Measurements from ENCODE around the gene ASAP2.

Gene ASAP2

DNA sequence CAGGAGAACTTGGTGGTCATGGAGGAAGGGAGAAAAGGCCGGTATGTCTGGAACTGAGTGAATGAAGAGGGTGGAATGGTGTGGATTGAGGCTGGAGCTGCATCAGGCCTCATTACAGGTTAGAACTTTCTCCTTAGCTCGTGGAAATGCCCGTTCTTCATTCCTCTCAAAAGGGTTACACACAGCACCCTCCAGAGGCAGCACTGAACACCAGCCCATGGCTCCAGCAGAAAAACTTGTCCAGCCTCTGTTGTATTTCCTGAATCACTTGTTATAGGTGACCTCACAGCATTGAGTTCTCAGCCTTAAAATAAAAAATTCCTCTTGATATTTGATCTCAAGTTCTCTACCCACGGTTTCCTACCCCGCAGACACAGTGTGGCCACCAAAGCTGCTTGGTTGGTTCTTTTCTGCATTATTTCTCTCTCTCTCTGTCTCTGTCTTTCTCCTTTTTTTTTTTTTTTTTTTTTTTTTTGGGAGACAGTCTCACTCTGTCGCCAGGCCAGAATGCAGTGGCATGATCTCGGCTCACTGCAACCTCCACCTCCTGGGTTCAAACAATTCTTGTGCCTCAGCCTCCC, 127.1 kb downstream of the ASAP2 start:
- TF ChIP-seq, protein P1, sequence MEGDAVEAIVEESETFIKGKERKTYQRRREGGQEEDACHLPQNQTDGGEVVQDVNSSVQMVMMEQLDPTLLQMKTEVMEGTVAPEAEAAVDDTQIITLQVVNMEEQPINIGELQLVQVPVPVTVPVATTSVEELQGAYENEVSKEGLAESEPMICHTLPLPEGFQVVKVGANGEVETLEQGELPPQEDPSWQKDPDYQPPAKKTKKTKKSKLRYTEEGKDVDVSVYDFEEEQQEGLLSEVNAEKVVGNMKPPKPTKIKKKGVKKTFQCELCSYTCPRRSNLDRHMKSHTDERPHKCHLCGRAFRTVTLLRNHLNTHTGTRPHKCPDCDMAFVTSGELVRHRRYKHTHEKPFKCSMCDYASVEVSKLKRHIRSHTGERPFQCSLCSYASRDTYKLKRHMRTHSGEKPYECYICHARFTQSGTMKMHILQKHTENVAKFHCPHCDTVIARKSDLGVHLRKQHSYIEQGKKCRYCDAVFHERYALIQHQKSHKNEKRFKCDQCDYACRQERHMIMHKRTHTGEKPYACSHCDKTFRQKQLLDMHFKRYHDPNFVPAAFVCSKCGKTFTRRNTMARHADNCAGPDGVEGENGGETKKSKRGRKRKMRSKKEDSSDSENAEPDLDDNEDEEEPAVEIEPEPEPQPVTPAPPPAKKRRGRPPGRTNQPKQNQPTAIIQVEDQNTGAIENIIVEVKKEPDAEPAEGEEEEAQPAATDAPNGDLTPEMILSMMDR (IDR thresholded peaks at IDR 0.05) = peak; percentile 61

DNA sequence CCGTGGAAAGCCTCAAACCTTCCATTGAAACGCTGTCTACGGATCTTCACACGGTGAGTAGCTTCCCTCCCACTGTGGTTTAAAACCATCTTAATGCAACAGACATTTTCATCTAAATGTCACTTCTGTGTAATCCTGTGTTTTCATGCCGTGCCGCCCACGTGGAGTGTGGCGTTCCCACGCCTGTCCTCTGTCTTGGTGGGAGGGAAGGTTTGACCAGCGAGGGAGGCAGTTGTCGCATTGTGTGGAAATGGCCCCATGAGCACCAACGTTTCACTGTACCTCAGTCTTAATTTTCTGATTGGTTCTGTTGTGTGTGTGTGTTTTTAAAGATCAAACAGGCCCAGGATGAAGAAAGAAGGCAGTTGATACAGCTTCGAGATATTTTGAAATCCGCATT, 128.1 kb downstream of the ASAP2 start:
- TF ChIP-seq, protein P1 (IDR thresholded peaks at IDR 0.05) = no peak

DNA sequence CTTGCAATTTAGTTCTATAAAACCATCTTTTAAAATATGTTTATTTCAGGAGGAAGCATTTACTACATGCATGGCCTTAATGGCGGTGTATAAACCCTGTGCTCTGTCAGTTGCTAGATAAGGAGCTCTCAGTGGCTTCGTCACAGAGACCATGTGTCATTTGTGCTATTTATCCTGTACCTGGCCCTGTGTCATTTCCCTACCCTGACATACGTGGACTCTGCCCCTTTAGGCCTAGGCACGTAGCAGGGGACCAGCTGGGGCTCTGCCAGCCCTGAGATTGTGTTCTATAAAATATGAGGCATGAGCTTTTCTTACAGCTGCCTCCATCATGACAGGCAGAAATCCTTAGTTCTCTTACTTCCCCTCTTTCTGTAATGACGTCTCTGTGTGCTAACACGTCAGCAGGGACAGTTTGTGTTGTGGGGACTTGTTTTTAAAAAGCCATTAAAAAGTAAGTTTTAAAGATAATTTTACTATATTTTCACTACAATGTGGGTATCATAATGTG, 128.8 kb downstream of the ASAP2 start:
- TF ChIP-seq, protein P1 (IDR thresholded peaks at IDR 0.05) = no peak

DNA sequence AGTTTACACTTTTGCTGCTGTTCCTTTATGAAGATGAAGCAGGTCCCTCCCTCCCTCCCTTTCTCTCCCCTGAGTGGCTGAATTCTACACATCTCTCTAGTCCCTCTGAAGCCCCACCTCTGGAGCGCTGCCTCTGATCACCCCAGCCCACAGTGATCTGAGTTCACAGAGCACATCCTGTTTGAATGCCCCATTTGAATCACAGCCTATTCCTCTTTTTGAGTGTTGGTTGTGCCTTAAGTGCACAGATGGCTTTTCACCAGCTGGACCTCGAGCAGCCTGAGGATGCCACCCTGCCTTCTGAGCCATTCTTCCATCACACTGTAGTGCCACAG, 129.6 kb downstream of the ASAP2 start:
- TF ChIP-seq, protein P1 (IDR thresholded peaks at IDR 0.05) = no peak

DNA sequence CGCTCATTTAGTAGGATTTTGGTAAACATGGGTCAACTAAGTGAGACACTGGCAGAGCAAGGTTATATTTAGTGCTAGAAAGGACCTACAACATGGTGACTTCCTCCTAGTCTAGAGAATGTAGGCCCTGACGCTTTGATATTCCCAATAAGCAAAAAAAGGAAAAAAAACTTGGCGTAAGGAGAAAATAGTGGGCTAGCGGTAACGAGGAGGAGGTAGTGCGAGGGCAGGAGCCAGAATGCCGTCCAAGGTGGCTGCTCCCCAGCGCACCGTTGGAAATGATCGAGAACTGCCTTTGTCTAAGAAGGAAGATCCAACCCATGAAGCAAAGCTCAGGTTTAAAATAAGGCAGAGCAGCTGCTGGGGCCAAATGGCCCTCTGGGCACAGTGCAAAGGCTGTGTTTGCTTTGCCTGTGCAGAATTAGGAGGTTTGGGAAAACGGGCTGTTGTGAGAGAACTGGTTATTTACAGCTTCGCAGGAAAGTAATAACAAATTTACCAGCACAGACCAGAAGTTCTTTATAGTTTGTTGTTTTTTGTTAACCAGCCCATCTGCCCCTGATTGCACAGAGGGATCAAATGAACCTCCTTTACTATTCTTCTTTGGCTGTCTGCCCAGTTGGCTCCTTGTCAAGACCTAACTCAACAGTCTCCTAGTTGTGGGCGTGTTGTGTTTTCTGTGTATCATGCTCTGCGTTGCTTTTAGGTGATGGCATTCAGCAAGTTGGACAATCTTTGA, 130.1 kb downstream of the ASAP2 start:
- TF ChIP-seq, protein P1 (IDR thresholded peaks at IDR 0.05) = no peak

DNA sequence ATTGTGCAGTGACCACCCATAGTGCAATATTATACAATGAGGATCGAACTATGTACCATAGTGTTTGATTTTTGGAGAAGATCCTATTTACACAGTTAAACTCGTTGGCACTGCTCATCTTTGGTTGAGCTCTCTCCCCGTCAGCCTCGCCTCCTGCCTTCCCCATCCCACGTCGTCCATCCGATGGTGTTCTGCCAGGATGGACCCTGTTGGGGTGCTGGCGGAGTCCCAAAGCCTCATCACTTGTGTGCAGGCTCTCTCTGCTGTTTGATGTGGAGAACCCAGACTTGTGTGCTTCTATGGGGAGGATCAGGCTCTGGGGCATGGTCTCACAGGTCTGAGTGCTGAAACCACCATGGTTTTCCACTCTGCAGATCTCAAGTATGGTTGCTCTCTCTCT, 131.3 kb downstream of the ASAP2 start:
- TF ChIP-seq, protein P1 (IDR thresholded peaks at IDR 0.05) = no peak

DNA sequence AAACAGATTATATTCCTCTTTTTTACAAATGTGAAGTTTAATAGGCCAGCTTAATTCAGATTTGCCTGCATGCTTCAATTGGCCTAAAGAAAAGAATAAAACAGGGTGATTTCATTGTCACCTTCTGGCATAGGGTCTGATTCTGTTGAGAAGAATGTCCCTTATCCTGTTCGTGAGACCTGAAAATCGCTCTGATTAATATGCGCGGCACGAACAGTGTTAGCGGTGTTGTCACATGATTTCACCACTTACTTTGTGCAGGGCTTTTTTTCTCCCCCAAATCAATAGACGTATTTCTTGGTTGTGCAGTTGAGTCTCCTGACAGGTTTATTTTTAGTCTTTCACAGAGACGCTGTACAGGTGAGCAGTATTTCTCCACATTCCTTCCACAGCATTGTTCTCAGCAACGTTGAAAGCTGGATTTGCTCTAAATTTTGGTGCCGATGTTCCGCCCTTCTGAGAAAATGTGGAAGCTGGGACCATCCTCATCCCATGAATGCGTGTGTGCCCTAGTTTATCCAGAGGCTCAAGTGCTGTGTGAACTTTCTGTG, 134.8 kb downstream of the ASAP2 start:
- TF ChIP-seq, protein P1 (IDR thresholded peaks at IDR 0.05) = no peak
